ENCODE measurements around the gene AKAP9. TPM values are rescaled to one million over a fixed set of nuclear protein-coding genes. Genes with fewer than 3 reads are reported as not detected.

The AKAP9 gene
- total and polyA plus RNA-seq, 9 of the 15 experiments (the other 6 are each of a cell fraction or from before 2014, with no cell fraction given) = 25.5 to 80.9 (median 46.3) TPM

DNA sequence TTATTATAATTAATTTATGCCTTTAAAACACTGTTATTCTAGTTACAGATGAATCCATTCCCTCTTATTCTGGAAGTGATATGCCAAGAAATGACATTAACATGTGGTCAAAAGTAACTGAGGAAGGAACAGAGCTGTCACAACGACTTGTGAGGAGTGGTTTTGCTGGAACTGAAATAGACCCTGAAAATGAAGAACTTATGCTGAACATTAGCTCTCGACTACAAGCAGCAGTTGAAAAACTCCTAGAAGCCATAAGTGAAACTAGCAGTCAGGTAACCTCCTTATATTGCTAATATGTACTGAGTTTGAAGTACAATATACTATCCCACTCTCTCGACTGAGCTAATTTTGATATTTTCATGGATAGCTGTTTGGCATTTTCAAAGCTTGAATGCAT, 112.0 kb downstream of the AKAP9 start:
- BruUV-seq (replicated peaks) = no TSS peak
- Histone ChIP-seq H3K4me1 (replicated peaks in 1 of 2; ENCODE audit: control insufficient read depth in 2 of 2, insufficient read depth in 2 of 2, low read length in 2 of 2) (no peaks in the 10 kb centered on the region), H3K36me3 (ENCODE audit: control insufficient read depth, insufficient read depth, low read length) (peaks cover 16% of the 10 kb centered on the region; the same call in 2 of the 3 replicates), H3K4me3 (no peak overlapping the region), H3K27me3 (ENCODE audit: control insufficient read depth in 2 of 2, insufficient read depth in 2 of 2, low read length in 2 of 2) (no peaks in the 10 kb centered on the region), H2AFZ (ENCODE audit: low read depth, low read length) (no peak overlapping the region), H3K9me3 (replicated peaks; ENCODE audit: control insufficient read depth, insufficient read depth, low read depth, low read length) (no peaks in the 10 kb centered on the region), H3K9ac (ENCODE audit: insufficient read depth in 1 of 2, low read depth in 2 of 2, low read length in 2 of 2) (no peak overlapping the region), H4K20me1 (replicated peaks; ENCODE audit: control insufficient read depth, insufficient read depth, low read length) (no peaks in the 10 kb centered on the region), H3K27ac (ENCODE audit: extremely low read depth, low read depth, low read length) (no peak overlapping the region), H3K79me2 (ENCODE audit: control insufficient read depth, insufficient read depth, low read length) (no peaks in the 10 kb centered on the region), H3K9me1 (ENCODE audit: control insufficient read depth, insufficient read depth, low read length) (no peaks in the 10 kb centered on the region), H3K4me2 (ENCODE audit: insufficient read depth, low read length) (no peak overlapping the region)
- FAIRE-seq (no peak), DNase-seq (ENCODE audit: extremely low read depth in 1 of 4, low spot score in 3 of 4) (no peak), ATAC-seq (no peak)
- 72% methylated on average over 3 of the region's 3 CpGs for WGBS (ENCODE audit: insufficient coverage, low coverage, missing lambda C conversion rate)
- TF ChIP-seq BMI1 (IDR thresholded peaks at IDR 0.05; ENCODE audit: low read length) (no peak), MECOM (CRISPR knock-in tag; IDR thresholded peaks at IDR 0.05) (no peak), ZC3H8 (IDR thresholded peaks at IDR 0.05) (no peak)
- TF ChIP-seq, protein P1, sequence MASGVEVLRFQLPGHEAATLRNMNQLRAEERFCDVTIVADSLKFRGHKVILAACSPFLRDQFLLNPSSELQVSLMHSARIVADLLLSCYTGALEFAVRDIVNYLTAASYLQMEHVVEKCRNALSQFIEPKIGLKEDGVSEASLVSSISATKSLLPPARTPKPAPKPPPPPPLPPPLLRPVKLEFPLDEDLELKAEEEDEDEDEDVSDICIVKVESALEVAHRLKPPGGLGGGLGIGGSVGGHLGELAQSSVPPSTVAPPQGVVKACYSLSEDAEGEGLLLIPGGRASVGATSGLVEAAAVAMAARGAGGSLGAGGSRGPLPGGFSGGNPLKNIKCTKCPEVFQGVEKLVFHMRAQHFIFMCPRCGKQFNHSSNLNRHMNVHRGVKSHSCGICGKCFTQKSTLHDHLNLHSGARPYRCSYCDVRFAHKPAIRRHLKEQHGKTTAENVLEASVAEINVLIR (CRISPR knock-in tag; IDR thresholded peaks at IDR 0.05) = no peak
- TF ChIP-seq, protein P2, sequence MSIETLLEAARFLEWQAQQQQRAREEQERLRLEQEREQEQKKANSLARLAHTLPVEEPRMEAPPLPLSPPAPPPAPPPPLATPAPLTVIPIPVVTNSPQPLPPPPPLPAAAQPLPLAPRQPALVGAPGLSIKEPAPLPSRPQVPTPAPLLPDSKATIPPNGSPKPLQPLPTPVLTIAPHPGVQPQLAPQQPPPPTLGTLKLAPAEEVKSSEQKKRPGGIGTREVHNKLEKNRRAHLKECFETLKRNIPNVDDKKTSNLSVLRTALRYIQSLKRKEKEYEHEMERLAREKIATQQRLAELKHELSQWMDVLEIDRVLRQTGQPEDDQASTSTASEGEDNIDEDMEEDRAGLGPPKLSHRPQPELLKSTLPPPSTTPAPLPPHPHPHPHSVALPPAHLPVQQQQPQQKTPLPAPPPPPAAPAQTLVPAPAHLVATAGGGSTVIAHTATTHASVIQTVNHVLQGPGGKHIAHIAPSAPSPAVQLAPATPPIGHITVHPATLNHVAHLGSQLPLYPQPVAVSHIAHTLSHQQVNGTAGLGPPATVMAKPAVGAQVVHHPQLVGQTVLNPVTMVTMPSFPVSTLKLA (conservative IDR thresholded peaks at IDR 0.05) = no peak
- POLR2A ChIA-PET = no interaction called here
- in situ Hi-C loops (cut with MboI) (no loop called here), intact Hi-C loops (cut with micrococcal nuclease) (no loop called here)
- CTCF ChIA-PET (ENCODE audit: low intra/inter-chr PET ratio) = no interaction called here
